Osteocyte (in vitro differentiated cells): ENCODE results near the gene POU6F1. TPM values are rescaled to one million over a fixed set of nuclear protein-coding genes. Genes with fewer than 3 reads are reported as not detected.

Experiments used
- DNase-seq: peaks from one replicate; pipeline ENCODE4 v3.0.0; 2021; ENCODE audit warnings: mixed read lengths; ENCODE audit not compliant: unreplicated experiment; ENCODE audit errors: extremely low spot score
- H3K27ac Mint-ChIP-seq: one replicate; pipeline ENCODE4 v1.8.0; 2021; ENCODE audit warnings: mild to moderate bottlenecking, mixed read lengths; ENCODE audit not compliant: unreplicated experiment
- H3K27me3 Mint-ChIP-seq: one replicate; pipeline ENCODE4 v1.8.0; 2021; ENCODE audit warnings: mixed read lengths; ENCODE audit not compliant: unreplicated experiment
- H3K36me3 Mint-ChIP-seq: one replicate; pipeline ENCODE4 v1.8.0; 2021; ENCODE audit warnings: mixed read lengths; ENCODE audit not compliant: unreplicated experiment
- H3K4me1 Mint-ChIP-seq: one replicate; pipeline ENCODE4 v1.8.0; 2021; ENCODE audit warnings: mixed read lengths; ENCODE audit not compliant: unreplicated experiment
- H3K4me3 Mint-ChIP-seq: one replicate; pipeline ENCODE4 v1.8.0; 2021; ENCODE audit warnings: mild to moderate bottlenecking, moderate library complexity, mixed read lengths; ENCODE audit not compliant: unreplicated experiment
- H3K9me3 Mint-ChIP-seq: one replicate; pipeline ENCODE4 v1.8.0; 2021; ENCODE audit warnings: mixed read lengths; ENCODE audit not compliant: unreplicated experiment
- total RNA-seq: library from RNA; stranded (reverse); gene quantifications from 2 replicates; pipeline ENCODE4 v1.2.1, GENCODE V29; 2021
- TF ChIP-seq, protein P1 (sequence below): fragments of 200-600 bp; sonication (generic); IDR thresholded peaks from 2 replicates; pipeline ENCODE4 v1.5.0; 2021; ENCODE audit warnings: antibody characterized with exemption, mild to moderate bottlenecking, moderate library complexity

Gene POU6F1
- total RNA-seq, 1 donor from 2014 or later: 19.2 TPM

DNA sequence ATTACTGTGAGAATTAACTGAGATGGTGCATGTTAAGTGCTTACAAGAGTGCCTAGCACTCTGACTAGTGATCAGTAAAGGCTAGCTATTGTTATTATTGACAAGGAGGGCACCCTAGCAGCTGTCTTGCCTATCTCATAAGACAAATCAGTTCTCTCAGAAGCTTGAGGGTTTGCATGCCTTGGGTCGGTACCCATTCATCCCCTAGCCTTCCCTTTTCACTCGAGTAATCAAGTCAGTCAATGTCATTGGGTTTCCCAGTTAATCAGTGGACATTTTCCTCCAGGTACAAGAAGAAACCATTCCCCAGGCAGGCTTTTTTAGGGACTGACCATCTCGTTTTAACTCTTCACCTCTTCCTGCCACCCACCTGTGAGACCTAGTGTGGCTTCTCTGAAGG is 34.5 kb downstream of the POU6F1 start:
- DNase-seq: no peak
- Mint-ChIP-seq H3K36me3 (no peaks in the 10 kb centered on the region), H3K27ac (no peak overlapping the region), H3K9me3 (no peaks in the 10 kb centered on the region), H3K27me3 (peaks cover 4% of the 10 kb centered on the region), H3K4me1 (peaks cover 3% of the 10 kb centered on the region), H3K4me3 (no peak overlapping the region)
- TF ChIP-seq, protein P1, sequence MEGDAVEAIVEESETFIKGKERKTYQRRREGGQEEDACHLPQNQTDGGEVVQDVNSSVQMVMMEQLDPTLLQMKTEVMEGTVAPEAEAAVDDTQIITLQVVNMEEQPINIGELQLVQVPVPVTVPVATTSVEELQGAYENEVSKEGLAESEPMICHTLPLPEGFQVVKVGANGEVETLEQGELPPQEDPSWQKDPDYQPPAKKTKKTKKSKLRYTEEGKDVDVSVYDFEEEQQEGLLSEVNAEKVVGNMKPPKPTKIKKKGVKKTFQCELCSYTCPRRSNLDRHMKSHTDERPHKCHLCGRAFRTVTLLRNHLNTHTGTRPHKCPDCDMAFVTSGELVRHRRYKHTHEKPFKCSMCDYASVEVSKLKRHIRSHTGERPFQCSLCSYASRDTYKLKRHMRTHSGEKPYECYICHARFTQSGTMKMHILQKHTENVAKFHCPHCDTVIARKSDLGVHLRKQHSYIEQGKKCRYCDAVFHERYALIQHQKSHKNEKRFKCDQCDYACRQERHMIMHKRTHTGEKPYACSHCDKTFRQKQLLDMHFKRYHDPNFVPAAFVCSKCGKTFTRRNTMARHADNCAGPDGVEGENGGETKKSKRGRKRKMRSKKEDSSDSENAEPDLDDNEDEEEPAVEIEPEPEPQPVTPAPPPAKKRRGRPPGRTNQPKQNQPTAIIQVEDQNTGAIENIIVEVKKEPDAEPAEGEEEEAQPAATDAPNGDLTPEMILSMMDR: no peak

DNA sequence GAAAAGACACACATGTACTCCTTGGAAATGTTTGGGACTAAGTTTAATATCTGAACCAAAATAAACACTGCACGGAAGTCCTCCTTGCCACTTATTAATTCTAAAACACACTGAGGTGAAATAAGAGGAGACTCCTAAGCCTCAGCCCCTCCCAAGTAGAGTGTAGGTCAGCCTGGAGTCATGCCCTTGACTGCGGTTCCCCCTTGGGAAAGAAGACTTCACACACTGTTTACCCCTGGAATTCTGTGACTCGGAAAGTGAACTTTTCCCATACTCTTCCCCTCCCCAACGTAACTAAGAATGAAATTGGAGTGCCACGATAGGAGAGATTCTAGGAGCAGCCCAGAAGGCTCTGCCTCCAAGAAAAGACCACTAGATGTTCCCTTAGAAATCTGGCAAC is 36.3 kb downstream of the POU6F1 start:
- no peaks in the 10 kb centered on the region for H3K9me3 Mint-ChIP-seq
- DNase-seq: no peak
- H3K36me3 Mint-ChIP-seq: no peaks in the 10 kb centered on the region
- peaks cover 3% of the 10 kb centered on the region for H3K4me1 Mint-ChIP-seq
- peaks cover 6% of the 10 kb centered on the region for H3K27me3 Mint-ChIP-seq
- H3K27ac Mint-ChIP-seq: no peak overlapping the region
- TF ChIP-seq, protein P1: no peak
- H3K4me3 Mint-ChIP-seq: no peak overlapping the region

DNA sequence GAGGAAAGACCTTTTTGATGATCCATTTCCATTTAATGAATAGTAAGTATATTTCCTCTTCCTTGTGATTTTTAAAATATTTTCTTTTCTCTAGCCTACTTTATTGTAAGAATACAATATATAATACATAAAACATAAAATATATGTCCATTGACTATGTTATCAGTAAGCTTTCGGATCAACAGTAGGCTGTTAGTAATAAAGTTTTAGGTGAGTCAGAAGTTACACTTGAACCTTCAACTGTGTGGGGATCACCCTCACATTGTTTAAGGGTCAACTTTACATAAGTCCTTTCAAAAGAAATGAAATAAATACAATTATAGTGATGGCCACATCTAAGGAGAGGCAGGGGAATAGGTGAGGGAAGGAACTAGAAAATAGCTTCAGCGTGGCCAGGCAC is 40.0 kb downstream of the POU6F1 start:
- H3K4me3 Mint-ChIP-seq: no peak overlapping the region
- H3K36me3 Mint-ChIP-seq: no peaks in the 10 kb centered on the region
- DNase-seq: no peak
- no peaks in the 10 kb centered on the region for H3K9me3 Mint-ChIP-seq
- TF ChIP-seq, protein P1: no peak
- H3K27me3 Mint-ChIP-seq: peaks cover 2% of the 10 kb centered on the region
- peaks cover 3% of the 10 kb centered on the region for H3K4me1 Mint-ChIP-seq
- H3K27ac Mint-ChIP-seq: no peak overlapping the region

DNA sequence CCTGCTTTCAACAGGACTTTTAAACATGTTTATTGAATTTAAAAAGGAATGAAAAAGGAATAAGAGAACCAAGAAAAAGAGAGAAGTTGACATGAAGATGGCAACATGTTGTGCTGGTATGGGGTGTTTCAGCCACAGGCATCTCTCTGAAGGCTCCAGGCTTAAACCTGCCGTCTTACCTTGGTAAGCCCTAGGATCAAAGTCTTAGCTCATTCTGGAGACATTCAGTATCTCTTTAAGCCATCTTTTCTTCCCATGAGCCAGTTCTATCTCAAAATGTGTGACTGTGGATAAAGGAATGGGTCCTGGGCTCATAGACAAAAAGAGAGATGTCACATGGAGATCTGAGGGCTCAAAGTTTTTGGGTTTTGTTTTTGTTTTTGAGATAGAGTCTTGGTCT is 43.4 kb downstream of the POU6F1 start:
- no peak overlapping the region for H3K27ac Mint-ChIP-seq
- peak overlapping the region; percentile 14 for H3K4me3 Mint-ChIP-seq
- peaks cover 2% of the 10 kb centered on the region for H3K27me3 Mint-ChIP-seq
- H3K36me3 Mint-ChIP-seq: no peaks in the 10 kb centered on the region
- peaks cover 6% of the 10 kb centered on the region for H3K4me1 Mint-ChIP-seq
- TF ChIP-seq, protein P1: no peak
- H3K9me3 Mint-ChIP-seq: no peaks in the 10 kb centered on the region
- DNase-seq: no peak

DNA sequence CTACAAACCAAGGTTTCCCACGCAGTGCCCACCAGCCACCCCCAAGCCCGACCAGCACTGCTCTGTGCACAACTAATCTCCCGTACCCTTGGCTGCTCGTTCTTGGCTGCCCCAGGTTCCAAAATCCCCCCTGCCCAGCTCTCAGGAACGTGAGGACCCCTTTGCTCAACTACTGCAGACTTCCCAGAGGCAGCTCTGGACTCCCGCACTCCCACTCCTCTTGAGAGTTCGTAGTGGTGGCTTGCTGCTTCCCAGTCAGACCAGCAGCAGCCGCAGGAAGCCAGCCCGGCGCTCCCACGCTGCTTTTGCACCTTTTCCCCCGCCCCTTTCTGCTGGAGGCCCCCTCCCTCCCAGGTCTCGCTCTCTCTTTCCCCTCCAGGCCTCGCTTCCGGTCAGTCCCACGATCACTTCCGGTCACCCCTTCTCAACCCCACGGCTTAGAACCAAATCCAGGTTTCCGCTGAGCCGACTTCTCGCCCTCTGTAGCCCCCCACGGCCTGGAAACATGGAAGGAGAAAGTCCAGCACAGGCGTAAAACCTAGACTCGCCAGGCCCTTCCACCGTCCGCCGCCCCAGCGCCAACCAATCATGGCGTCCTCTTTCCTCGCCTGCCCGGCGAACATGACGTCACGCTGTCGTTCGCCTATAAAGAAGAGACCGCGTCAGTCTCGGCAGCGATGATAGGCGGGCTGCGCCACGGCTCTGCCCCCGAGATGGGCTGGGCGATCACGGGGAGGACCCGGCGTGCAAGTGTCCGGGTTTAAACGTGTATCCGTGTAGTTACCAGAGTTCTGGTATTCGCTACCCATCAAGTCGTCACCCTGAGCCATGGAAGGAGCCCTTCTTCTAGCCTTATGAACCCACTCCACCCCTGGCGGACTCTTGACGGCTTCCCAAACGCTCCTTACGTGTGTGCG is 45.1 kb downstream of the POU6F1 start, which contains the start of gene TFCP2:
TFCP2 (minus strand) TSS at position 621 of the 917 bp plus-strand sequence. CDS start 713 bp downstream, outside the sequence.
- no peaks in the 10 kb centered on the region for H3K36me3 Mint-ChIP-seq
- peak within 1 kb of the TSS; percentile 44 for H3K4me3 Mint-ChIP-seq
- TF ChIP-seq, protein P1: no peak
- H3K27me3 Mint-ChIP-seq: no peaks in the 10 kb centered on the region
- peaks cover 8% of the 10 kb centered on the region for H3K4me1 Mint-ChIP-seq
- H3K27ac Mint-ChIP-seq: peak within 1 kb of the TSS; percentile 42
- H3K9me3 Mint-ChIP-seq: no peaks in the 10 kb centered on the region
- peak; percentile 94 for DNase-seq
